AG04450 (cell line): ENCODE measurements around the gene RAP2A. TPM values are rescaled to one million over a fixed set of nuclear protein-coding genes. Genes with fewer than 3 reads are reported as not detected.

Experiments
- CTCF ChIA-PET: fragments of 300-600, 350-600 bp; formaldehyde crosslinking; extraction: SDS; loops from one replicate; lab custom pipeline; 2022; ENCODE audit warnings: antibody characterized with exemption, inconsistent platforms; lab: Charles Lee
- POLR2A ChIA-PET: fragments of 350-600 bp; formaldehyde crosslinking; extraction: SDS; loops from one replicate; lab custom pipeline; 2021; ENCODE audit warnings: antibody characterized with exemption, inconsistent platforms; lab: Yijun Ruan, JAX
- DNase-seq: peaks from one replicate; pipeline ENCODE4 v3.0.0-alpha.2; 2011; ENCODE audit warnings: low read depth, low spot score
- H3K27ac ChIP-seq: one replicate; pipeline ENCODE4 v1.5.1; 2012; ENCODE audit warnings: low read depth, low read length, control low read depth
- H3K27me3 ChIP-seq: one replicate; pipeline ENCODE4 v1.6.0; 2012; ENCODE audit warnings: low read length; ENCODE audit not compliant: control insufficient read depth, insufficient read depth
- H3K4me3 ChIP-seq: 2 replicates; pipeline ENCODE4 v1.5.1; 2011; ENCODE audit warnings: mild to moderate bottlenecking, low read depth, low read length, control low read depth
- H3K9me3 ChIP-seq: 2 replicates; pipeline ENCODE4 v1.5.1; 2012; ENCODE audit warnings: low read length; ENCODE audit not compliant: control insufficient read depth, insufficient read depth
- CTCF ChIP-seq: IDR thresholded peaks from 2 replicates; pipeline ENCODE4 v1.5.1; 2011; ENCODE audit warnings: low read depth, low read length, control low read depth, inconsistent platforms
- polyA plus RNA-seq: library from polyadenylated mRNA; depleted of rRNA; stranded (reverse); fragments of >200 nt; gene quantifications from 2 replicates; pipeline ENCODE4 v1.2.3, GENCODE V29; 2011

RAP2A gene
- polyA plus RNA-seq, 1 experiment, result 21.5 TPM

GRCh38 chr13:97490702-97491307, 56.8 kb downstream of the RAP2A start:
- H3K27ac ChIP-seq, result no peak overlapping the region
- TF ChIP-seq CTCF, result no peak
- no peak overlapping the region for H3K4me3 ChIP-seq
- ChIA-PET CTCF (no interaction called here), POLR2A (no interaction called here)
- no peak for DNase-seq
- H3K27me3 ChIP-seq, result no peaks in the 10 kb centered on the region
- H3K9me3 ChIP-seq, result no peaks in the 10 kb centered on the region

DNA sequence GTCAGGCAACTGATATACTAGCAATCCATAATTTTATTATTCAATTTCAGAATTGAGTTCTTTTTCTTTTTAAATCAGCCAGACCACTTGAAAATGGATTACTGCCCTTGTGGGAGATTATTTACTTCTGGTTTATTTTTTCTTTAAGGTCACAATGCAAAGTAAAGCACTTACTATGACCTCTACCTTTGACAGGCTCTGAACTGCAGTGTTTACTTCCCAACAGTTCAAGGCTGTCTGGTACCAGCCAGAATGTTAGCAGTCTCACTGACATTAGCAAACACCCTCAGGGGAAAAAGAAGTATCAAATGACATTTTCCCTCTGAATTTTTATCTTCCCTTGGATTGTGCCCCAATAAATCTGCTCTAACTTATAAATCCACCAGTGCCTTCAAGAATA, 57.5 kb downstream of the RAP2A start:
- no peak for TF ChIP-seq CTCF
- ChIA-PET POLR2A (no interaction called here), CTCF (no interaction called here)
- Histone ChIP-seq H3K27me3 (no peaks in the 10 kb centered on the region), H3K4me3 (no peak overlapping the region), H3K9me3 (no peaks in the 10 kb centered on the region), H3K27ac (no peak overlapping the region)
- no peak for DNase-seq

GRCh38 chr13:97492257-97492656, 58.3 kb downstream of the RAP2A start:
- POLR2A ChIA-PET, result no interaction called here
- no peak for DNase-seq

GRCh38 chr13:97492684-97493371, 58.9 kb downstream of the RAP2A start:
- H3K27me3 ChIP-seq, result no peaks in the 10 kb centered on the region
- POLR2A ChIA-PET, result no interaction called here
- H3K4me3 ChIP-seq, result no peak overlapping the region
- no peak overlapping the region for H3K27ac ChIP-seq
- no peak for DNase-seq
- TF ChIP-seq CTCF, result no peak
- CTCF ChIA-PET, result interaction anchor here (0.6 kb wide), 1 partner anchor 53 kb away, joined by 4 read pairs; no protein-coding TSS in a partner anchor
- H3K9me3 ChIP-seq, result no peaks in the 10 kb centered on the region

More at GRCh38 chr13:97492257-97492656, 58.3 kb downstream of the RAP2A start:
- no peak overlapping the region for H3K4me3 ChIP-seq
- H3K9me3 ChIP-seq, result no peaks in the 10 kb centered on the region
- CTCF ChIA-PET, result no interaction called here
- no peaks in the 10 kb centered on the region for H3K27me3 ChIP-seq
- H3K27ac ChIP-seq, result no peak overlapping the region
- TF ChIP-seq CTCF, result no peak

DNA sequence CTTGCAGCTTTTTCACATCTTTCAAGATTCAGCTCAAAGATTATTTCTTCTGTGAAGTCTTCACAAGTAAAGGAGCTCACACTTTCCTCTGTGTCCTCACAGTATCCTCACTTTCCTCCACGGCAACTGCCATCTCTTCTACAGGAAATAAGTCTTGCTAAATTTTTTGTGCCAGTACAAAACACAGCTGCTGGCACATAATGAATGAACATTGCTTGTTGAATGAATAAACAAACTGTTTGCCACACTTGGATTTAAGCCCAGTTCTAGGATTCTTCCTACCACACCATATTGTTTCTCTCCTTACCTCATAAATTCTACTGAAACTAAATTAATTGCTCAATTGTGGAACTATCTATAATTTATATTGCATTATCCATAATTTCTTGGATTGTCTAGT, 59.5 kb downstream of the RAP2A start:
- Histone ChIP-seq H3K4me3 (no peak overlapping the region), H3K9me3 (no peaks in the 10 kb centered on the region), H3K27me3 (peaks cover 4% of the 10 kb centered on the region), H3K27ac (no peak overlapping the region)
- CTCF ChIA-PET, result interaction anchor here (0.6 kb wide), 1 partner anchor 54 kb away, joined by 4 read pairs; no protein-coding TSS in a partner anchor
- TF ChIP-seq CTCF, result no peak
- DNase-seq, result no peak
- POLR2A ChIA-PET, result no interaction called here
